Mononuclear cell (primary cell): ENCODE results near the gene QSOX1. TPM values are rescaled to one million over a fixed set of nuclear protein-coding genes. Genes with fewer than 3 reads are reported as not detected.

Experiments used
- H3K27me3 ChIP-seq: 2 replicates; pipeline ENCODE4 v1.6.0; 2011; ENCODE audit warnings: low read length, control low read depth; ENCODE audit not compliant: insufficient read depth
- H3K4me1 ChIP-seq: 2 replicates; pipeline ENCODE4 v1.5.1; 2011; ENCODE audit warnings: mild to moderate bottlenecking, low read length, control low read depth; ENCODE audit not compliant: insufficient read depth
- H3K4me3 ChIP-seq: 2 replicates; pipeline ENCODE4 v1.5.1; 2011; ENCODE audit warnings: mild to moderate bottlenecking, low read length, moderate library complexity
- H3K9me3 ChIP-seq: 2 replicates; pipeline ENCODE4 v1.5.1; 2011; ENCODE audit warnings: low read depth, mild to moderate bottlenecking, control low read depth, low read length
- total RNA-seq: library from RNA; depleted of rRNA; stranded (reverse); fragments of >200 nt; gene quantifications from one replicate; pipeline ENCODE4 v1.2.3, GENCODE V29; 2012

QSOX1 gene
- total RNA-seq, 1 donor: 56.0 TPM

DNA sequence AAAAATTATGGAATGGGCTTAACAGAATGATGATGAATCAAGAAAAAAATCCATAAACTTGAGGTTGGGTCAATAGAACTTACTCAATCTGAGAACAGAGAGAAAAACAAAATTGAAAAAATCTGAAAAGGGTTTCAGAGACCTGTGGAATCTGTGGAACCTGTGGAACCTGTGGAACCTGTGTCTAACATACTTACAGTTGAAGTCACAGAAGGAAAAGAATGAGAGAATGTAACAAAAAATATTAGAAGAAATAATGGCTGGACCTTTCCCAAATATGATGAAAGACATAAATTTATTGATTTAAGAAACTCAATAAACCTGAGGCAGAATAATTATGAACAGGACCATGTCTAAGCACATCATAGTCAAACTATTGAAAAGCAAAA is 17.7 kb upstream of the QSOX1 start:
- Histone ChIP-seq H3K9me3 (no peaks in the 10 kb centered on the region), H3K4me1 (peaks cover 15% of the 10 kb centered on the region), H3K4me3 (no peak overlapping the region)

GRCh38 chr1:180137776-180138175 is 16.9 kb upstream of the QSOX1 start:
- Histone ChIP-seq H3K27me3 (peaks cover 8% of the 10 kb centered on the region), H3K9me3 (no peaks in the 10 kb centered on the region), H3K4me1 (peaks cover 7% of the 10 kb centered on the region), H3K4me3 (no peak overlapping the region)

More for the DNA sequence above, 17.7 kb upstream of the QSOX1 start:
- peaks cover 8% of the 10 kb centered on the region for H3K27me3 ChIP-seq

DNA sequence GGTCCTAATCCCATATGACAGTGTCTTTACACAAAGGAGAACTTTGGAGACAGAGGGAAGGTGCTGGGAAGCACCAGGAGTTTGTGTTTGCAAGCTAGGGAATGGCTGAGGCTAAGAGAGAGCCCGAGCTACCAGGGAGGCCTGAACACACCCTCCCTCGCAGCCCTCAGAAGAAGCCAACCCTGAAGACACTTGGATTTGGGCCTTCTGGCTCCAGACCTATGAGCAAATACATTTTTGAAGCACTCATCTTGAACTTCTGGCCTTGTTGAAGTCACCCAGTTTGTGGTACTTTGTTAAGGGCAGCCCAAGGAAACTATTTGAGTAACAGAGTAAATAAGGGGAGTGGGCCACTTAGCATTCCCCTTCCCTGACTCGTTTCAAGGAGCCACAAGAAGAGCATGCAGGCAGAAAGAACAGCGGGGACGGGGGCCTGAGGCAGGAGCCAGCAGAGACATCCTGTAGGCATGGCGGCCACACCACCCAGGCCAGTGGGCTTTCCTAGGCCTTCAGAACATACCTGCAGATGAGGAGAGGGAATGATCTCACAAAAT is 13.2 kb upstream of the QSOX1 start:
- Histone ChIP-seq H3K27me3 (peaks cover 2% of the 10 kb centered on the region), H3K4me1 (peaks cover 8% of the 10 kb centered on the region)

DNA sequence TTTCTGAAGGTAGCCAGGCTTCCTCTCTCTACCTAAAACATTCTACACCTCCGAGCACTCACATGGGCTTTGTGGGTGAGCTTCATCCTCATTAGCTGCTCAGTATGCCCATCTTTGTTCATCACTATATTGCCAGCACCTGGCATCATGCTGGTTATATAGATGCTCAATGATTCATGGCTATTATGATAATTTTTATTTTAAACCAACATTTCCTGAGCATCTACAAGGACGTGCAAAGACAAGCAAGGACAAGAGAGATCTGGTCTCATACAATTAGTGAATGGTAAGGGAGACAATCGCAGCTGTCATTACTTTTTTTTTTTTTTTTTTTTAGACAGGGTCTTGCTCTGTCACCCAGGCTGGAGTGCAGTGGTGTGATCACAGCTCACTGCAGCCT is 11.3 kb upstream of the QSOX1 start:
- Histone ChIP-seq H3K4me3 (no peak overlapping the region), H3K27me3 (no peaks in the 10 kb centered on the region), H3K9me3 (no peaks in the 10 kb centered on the region), H3K4me1 (peaks cover 8% of the 10 kb centered on the region)

More for the DNA sequence above, 13.2 kb upstream of the QSOX1 start:
- H3K9me3 ChIP-seq: no peaks in the 10 kb centered on the region
- H3K4me3 ChIP-seq: no peak overlapping the region

DNA sequence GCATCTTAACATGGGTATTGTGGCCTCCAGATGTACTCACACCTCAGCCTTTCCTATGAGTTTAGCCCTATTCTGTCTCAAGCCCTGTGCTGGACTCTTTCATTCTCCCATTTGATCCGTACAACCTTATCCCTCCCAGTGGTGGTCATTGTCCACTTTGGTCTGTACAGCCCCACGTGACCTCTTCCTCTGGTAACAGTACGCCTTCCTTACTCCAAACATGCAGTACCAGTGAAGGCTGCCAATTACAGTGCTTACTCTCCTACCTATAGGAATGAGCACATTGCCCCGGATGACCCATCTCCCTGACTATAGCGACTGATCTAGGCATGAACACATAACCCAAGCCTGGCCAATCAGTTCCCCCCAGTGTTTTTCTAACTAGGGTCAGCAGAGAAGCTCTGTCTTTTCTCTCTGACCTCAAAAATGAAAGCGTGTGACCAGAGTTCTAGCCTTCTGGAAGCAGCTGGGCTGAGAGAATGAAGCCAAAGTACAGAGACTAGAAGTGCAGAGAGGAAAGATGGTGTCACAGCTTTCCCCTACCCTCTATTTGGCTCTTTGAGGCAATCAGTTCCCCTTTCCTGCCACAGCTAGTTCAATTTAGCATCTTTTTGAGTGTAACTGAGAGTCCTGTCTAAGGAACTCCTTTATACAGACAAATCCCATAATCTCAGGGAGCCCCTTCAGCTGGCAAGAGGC is 9.9 kb upstream of the QSOX1 start:
- Histone ChIP-seq H3K4me3 (no peak overlapping the region), H3K9me3 (no peaks in the 10 kb centered on the region), H3K4me1 (peaks cover 8% of the 10 kb centered on the region), H3K27me3 (no peaks in the 10 kb centered on the region)

DNA sequence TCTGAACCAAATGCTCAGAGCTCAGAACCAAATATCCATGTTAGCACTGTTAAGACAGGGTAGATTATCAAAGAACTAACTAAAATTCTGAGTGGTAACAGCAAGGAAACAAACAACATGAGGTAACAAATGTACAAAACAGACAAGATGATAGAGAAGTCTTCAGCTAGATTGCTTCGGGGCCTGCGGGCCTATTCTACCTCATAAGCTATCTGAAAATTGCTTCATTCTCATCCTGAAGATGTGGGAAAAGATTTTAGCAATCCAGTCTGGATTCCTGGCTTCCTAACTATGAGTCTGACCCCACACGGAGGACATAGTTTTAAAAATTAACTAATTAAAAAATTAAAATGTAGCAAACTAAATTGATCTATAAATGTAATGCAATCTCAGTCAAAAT is 9.2 kb upstream of the QSOX1 start:
- Histone ChIP-seq H3K4me1 (peaks cover 10% of the 10 kb centered on the region), H3K9me3 (no peaks in the 10 kb centered on the region), H3K4me3 (no peak overlapping the region), H3K27me3 (no peaks in the 10 kb centered on the region)

GRCh38 chr1:180150982-180151381 is 3.7 kb upstream of the QSOX1 start:
- no peaks in the 10 kb centered on the region for H3K9me3 ChIP-seq
- peaks cover 31% of the 10 kb centered on the region for H3K4me1 ChIP-seq
- H3K4me3 ChIP-seq: no peak overlapping the region
- no peaks in the 10 kb centered on the region for H3K27me3 ChIP-seq

DNA sequence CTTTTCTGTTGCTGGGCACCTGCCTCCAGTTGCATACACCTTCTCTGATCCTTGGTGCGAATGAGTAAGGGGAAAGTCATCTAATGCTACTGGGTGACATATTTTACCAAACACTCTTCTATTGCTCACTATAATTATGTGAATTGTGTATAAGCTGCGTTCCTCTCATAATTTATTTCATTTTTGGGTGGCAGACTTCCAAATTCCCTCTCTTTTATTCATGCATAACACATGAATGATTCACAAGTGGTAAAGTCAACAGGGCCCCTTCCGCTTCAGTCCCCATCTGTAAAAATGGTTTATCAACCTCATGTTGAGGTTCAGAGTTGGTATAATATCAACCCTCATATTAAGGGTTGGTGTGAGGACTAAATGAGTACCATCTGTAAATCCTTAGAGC is 3.2 kb upstream of the QSOX1 start:
- Histone ChIP-seq H3K27me3 (no peaks in the 10 kb centered on the region), H3K4me3 (no peak overlapping the region), H3K4me1 (peaks cover 36% of the 10 kb centered on the region), H3K9me3 (no peaks in the 10 kb centered on the region)

- Histone ChIP-seq H3K4me3 (no peak overlapping the region), H3K4me1 (peaks cover 47% of the 10 kb centered on the region), H3K9me3 (no peaks in the 10 kb centered on the region), H3K27me3 (no peaks in the 10 kb centered on the region)
Measured at GRCh38 chr1:180152588-180152987, 2.1 kb upstream of the QSOX1 start.

DNA sequence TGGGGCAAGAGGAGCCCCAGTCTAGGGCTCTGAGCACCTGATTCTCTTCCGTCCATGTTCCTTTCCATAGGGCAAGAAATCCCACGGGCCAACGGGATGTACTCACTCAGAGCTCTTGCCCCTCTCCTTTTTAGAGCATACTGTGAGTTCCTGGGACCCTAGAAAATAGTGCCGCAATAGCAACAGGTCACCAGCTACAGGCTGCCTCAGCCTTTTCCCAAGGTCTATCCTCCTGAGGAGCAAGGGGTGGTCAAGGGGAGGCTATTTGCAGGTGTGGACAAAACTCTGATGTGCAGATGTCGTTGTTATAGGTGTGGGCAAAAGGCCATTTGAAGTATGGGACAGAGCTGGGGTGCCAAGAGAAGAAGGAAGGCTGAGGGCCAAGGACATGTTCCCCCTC is 1.6 kb upstream of the QSOX1 start:
- no peaks in the 10 kb centered on the region for H3K27me3 ChIP-seq
- no peaks in the 10 kb centered on the region for H3K9me3 ChIP-seq
- peaks cover 52% of the 10 kb centered on the region for H3K4me1 ChIP-seq
- H3K4me3 ChIP-seq: no peak overlapping the region

- no peaks in the 10 kb centered on the region for H3K9me3 ChIP-seq
- peak overlapping the region; percentile 70 for H3K4me3 ChIP-seq
- H3K27me3 ChIP-seq: no peaks in the 10 kb centered on the region
- peaks cover 61% of the 10 kb centered on the region for H3K4me1 ChIP-seq
Measured at GRCh38 chr1:180154003-180154324, 705 bp upstream of the QSOX1 start.

GRCh38 chr1:180155182-180155682 is 563 bp downstream of the QSOX1 start:
- Histone ChIP-seq H3K4me3 (peak overlapping the region; percentile 70), H3K27me3 (no peaks in the 10 kb centered on the region), H3K9me3 (no peaks in the 10 kb centered on the region), H3K4me1 (peaks cover 74% of the 10 kb centered on the region)

- H3K4me3 ChIP-seq: no peak overlapping the region
- no peaks in the 10 kb centered on the region for H3K9me3 ChIP-seq
- no peaks in the 10 kb centered on the region for H3K27me3 ChIP-seq
- peaks cover 68% of the 10 kb centered on the region for H3K4me1 ChIP-seq
Measured at GRCh38 chr1:180156201-180156600, 1.5 kb downstream of the QSOX1 start.

DNA sequence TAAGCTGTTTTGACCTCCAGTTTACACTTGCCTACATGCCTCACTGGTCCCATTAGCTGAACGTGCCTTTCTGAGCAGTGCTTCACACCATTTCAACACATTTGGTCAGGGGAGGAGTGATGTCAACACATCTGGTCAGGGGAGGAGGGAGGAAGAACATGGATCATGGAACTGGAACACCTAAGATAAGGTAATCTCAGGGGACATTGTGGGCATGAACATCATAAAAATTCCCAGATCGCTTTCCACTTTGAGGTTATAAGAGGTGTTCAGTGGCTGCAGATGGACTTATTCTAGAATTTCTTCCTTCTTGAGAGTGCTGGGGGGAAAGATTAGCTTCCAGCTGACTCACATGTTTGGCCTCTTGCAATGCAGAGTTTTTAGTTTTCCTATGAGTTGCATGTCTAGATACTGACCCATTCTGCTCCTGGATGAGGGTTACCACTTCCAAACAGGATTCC is 2.0 kb downstream of the QSOX1 start:
- Histone ChIP-seq H3K4me3 (no peak overlapping the region), H3K9me3 (no peaks in the 10 kb centered on the region), H3K27me3 (no peaks in the 10 kb centered on the region), H3K4me1 (peaks cover 64% of the 10 kb centered on the region)

DNA sequence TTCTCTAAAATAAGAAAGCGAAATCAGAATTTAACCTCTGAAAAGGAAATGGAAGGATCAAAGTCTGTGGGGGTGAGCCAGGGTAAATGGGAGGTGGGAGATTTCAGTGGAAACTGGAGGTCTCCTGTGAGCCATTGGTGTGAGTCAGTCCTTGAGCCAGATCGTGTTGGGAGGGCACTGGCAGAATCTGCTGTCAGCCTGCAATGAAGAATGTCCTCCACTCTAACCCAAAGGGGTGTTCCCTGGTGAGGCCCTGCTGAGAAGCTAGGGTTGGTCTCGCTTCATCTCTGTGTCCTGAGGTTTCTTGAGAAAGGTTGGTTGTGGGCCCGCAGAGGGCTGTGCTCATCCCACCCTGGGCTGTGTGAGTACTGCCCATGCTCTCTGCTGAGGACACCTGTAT is 2.4 kb downstream of the QSOX1 start:
- Histone ChIP-seq H3K4me1 (peaks cover 59% of the 10 kb centered on the region), H3K9me3 (no peaks in the 10 kb centered on the region), H3K27me3 (no peaks in the 10 kb centered on the region), H3K4me3 (no peak overlapping the region)

- Histone ChIP-seq H3K4me1 (peaks cover 65% of the 10 kb centered on the region), H3K9me3 (no peaks in the 10 kb centered on the region), H3K4me3 (no peak overlapping the region), H3K27me3 (no peaks in the 10 kb centered on the region)
Measured at GRCh38 chr1:180157576-180158057, 2.9 kb downstream of the QSOX1 start.
